Stimulated activated CD8-positive, alpha-beta memory T cell treated with anti-CD3 and anti-CD28 coated beads, Interleukin-12 subunit alpha, Interleukin-12 subunit beta, amount 100 ng/mL, for 24 hours (primary cell): Measurements from ENCODE around the gene UBE2K.
A peak's percentile ranks its signal among the peaks of the same experiment; 100 is the strongest.
"Not testable (repeated sequence)": the region's sequence is repeated elsewhere in the genome, so short reads cannot be mapped to it uniquely, and the experiment has no call there.

Experiments used
- DNase-seq: peaks from one replicate; pipeline ENCODE4 v3.0.0-alpha.2; 2020; ENCODE audit errors: extremely low read depth

UBE2K gene

GRCh38 chr4:39697740-39698423, at the start of gene UBE2K:
UBE2K (plus strand) TSS chr4:39698136; CDS start chr4:39698328, 192 bp downstream.
- peak; percentile 73 for DNase-seq

GRCh38 chr4:39648213-39648612, 49.7 kb upstream of the UBE2K start:
- no peak for DNase-seq

GRCh38 chr4:39648827-39649558, 48.9 kb upstream of the UBE2K start:
- no peak for DNase-seq

GRCh38 chr4:39649639-39650265, 48.2 kb upstream of the UBE2K start:
- no peak for DNase-seq

GRCh38 chr4:39651586-39651985, 46.4 kb upstream of the UBE2K start:
- DNase-seq: not testable (repeated sequence)

GRCh38 chr4:39655211-39655610, 42.7 kb upstream of the UBE2K start:
- DNase-seq: no peak

- DNase-seq: no peak
Measured at GRCh38 chr4:39655876-39656275, 42.1 kb upstream of the UBE2K start.

GRCh38 chr4:39656638-39657037, 41.3 kb upstream of the UBE2K start:
- not testable (repeated sequence) for DNase-seq

- DNase-seq: no peak
Measured at GRCh38 chr4:39657465-39657864, 40.5 kb upstream of the UBE2K start.

GRCh38 chr4:39658756-39659155, 39.2 kb upstream of the UBE2K start:
- no peak for DNase-seq

- no peak for DNase-seq
Measured at GRCh38 chr4:39660045-39660444, 37.9 kb upstream of the UBE2K start.

GRCh38 chr4:39660757-39661156, 37.2 kb upstream of the UBE2K start:
- DNase-seq: no peak

GRCh38 chr4:39662683-39663082, 35.3 kb upstream of the UBE2K start:
- DNase-seq: no peak

- no peak for DNase-seq
Measured at GRCh38 chr4:39664828-39665731, 32.9 kb upstream of the UBE2K start.

GRCh38 chr4:39667706-39668105, 30.2 kb upstream of the UBE2K start:
- no peak for DNase-seq

- DNase-seq: no peak
Measured at GRCh38 chr4:39668887-39669286, 29.0 kb upstream of the UBE2K start.

GRCh38 chr4:39670296-39670695, 27.6 kb upstream of the UBE2K start:
- not testable (repeated sequence) for DNase-seq

- DNase-seq: not testable (repeated sequence)
Measured at GRCh38 chr4:39675681-39676080, 22.3 kb upstream of the UBE2K start.

- DNase-seq: not testable (repeated sequence)
Measured at GRCh38 chr4:39681003-39681402, 16.9 kb upstream of the UBE2K start.

- no peak for DNase-seq
Measured at GRCh38 chr4:39682138-39682537, 15.8 kb upstream of the UBE2K start.

- no peak for DNase-seq
Measured at GRCh38 chr4:39685990-39686389, 11.9 kb upstream of the UBE2K start.

- no peak for DNase-seq
Measured at GRCh38 chr4:39687014-39687413, 10.9 kb upstream of the UBE2K start.
